PC-3 (cell line): ENCODE results near the gene TMBIM1.

Experiments
- EZH2 ChIP-seq: fragments of 300-600 bp; sonication (generic); IDR thresholded peaks from one replicate; pipeline ENCODE4 v1.6.1; 2017; ENCODE audit warnings: antibody characterized with exemption, mild to moderate bottlenecking, low read length; ENCODE audit not compliant: unreplicated experiment
- TF ChIP-seq, protein P1 (sequence below): fragments of 300-600 bp; sonication (generic); conservative IDR thresholded peaks from 2 replicates; pipeline ENCODE4 v1.5.1; 2017; ENCODE audit warnings: antibody characterized with exemption, low read depth, mild to moderate bottlenecking, low read length

DNA sequence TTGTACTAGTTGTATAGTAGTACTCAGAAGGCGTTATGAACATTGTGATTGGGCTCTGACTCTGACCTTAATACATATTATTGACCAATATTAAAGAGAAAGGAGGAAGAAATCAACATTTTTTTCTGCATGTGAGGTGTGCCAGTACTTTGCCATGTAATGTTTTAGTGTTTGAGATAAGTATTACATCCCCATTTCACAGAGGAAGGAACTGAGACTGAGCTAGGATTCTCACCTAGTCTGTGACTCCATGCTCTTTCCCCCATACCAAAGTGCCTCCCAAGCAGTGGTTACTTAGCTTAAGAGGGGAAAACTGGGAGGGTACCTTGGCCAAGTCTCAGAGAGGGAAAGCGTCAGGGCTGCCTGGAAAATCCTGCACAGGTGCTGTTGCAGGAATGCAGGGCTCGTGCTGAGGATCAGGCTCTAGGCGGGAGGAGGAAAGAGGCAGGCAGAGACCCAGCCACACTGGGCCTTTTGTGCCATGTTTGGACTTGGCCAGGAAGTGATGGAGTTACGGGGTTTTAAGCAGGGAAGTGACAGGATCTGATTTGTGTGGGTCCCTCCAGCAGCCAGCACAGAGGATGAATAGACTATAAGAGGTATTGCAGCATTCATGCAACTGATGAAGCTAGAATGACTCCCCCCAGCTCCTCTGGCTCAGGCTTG lies 20.3 kb downstream of the TMBIM1 start:
- TF ChIP-seq, protein P1, sequence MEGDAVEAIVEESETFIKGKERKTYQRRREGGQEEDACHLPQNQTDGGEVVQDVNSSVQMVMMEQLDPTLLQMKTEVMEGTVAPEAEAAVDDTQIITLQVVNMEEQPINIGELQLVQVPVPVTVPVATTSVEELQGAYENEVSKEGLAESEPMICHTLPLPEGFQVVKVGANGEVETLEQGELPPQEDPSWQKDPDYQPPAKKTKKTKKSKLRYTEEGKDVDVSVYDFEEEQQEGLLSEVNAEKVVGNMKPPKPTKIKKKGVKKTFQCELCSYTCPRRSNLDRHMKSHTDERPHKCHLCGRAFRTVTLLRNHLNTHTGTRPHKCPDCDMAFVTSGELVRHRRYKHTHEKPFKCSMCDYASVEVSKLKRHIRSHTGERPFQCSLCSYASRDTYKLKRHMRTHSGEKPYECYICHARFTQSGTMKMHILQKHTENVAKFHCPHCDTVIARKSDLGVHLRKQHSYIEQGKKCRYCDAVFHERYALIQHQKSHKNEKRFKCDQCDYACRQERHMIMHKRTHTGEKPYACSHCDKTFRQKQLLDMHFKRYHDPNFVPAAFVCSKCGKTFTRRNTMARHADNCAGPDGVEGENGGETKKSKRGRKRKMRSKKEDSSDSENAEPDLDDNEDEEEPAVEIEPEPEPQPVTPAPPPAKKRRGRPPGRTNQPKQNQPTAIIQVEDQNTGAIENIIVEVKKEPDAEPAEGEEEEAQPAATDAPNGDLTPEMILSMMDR = no peak
- TF ChIP-seq EZH2 = no peak
